GM23338 (cell line): ENCODE measurements around the gene AP4M1. TPM values are rescaled to one million over a fixed set of nuclear protein-coding genes. Genes with fewer than 3 reads are reported as not detected.

Experiments used
- ATAC-seq: fragments of 200-7000 bp; cut with Tn5 transposase; 3 replicates; pipeline ENCODE4 v1.9.1; 2020
- DNase-seq: peaks from one replicate; pipeline ENCODE4 v3.0.0-alpha.2; 2015; ENCODE audit warnings: low spot score
- H2AFZ ChIP-seq: fragments of 200-600 bp; sonication (generic); 2 replicates; pipeline ENCODE4 v1.8.0; 2016; ENCODE audit warnings: antibody characterized with exemption, mild to moderate bottlenecking, moderate library complexity
- H3F3A ChIP-seq: fragments of 200-600 bp; sonication (generic); replicated peaks from 2 replicates; pipeline ENCODE4 v1.8.0; 2017; ENCODE audit warnings: antibody characterized with exemption, mixed run types, low read depth
- H3K27ac ChIP-seq: fragments of 200-600 bp; sonication (generic); 2 replicates; pipeline ENCODE4 v1.6.1; 2016; ENCODE audit warnings: low read depth
- H3K27me3 ChIP-seq: fragments of 200-600 bp; sonication (generic); 2 replicates; pipeline ENCODE4 v1.8.0; 2016; ENCODE audit warnings: mild to moderate bottlenecking, mixed run types, moderate library complexity; ENCODE audit not compliant: insufficient read depth
- H3K36me3 ChIP-seq: fragments of 200-600 bp; sonication (generic); 2 replicates; pipeline ENCODE4 v1.8.0; 2016; ENCODE audit warnings: mild to moderate bottlenecking; ENCODE audit not compliant: insufficient read depth
- H3K4me1 ChIP-seq: fragments of 200-600 bp; sonication (generic); 2 replicates; pipeline ENCODE4 v1.8.0; 2016; ENCODE audit warnings: mild to moderate bottlenecking, moderate library complexity; ENCODE audit not compliant: insufficient read depth
- H3K4me2 ChIP-seq: fragments of 200-600 bp; sonication (generic); 2 replicates; pipeline ENCODE4 v1.7.1; 2017; ENCODE audit warnings: mixed run types
- H3K4me3 ChIP-seq: fragments of 200-600 bp; sonication (generic); 2 replicates; pipeline ENCODE4 v1.6.1; 2016; ENCODE audit warnings: mixed run types
- H3K79me2 ChIP-seq: fragments of 200-600 bp; sonication (generic); replicated peaks from 2 replicates; pipeline ENCODE4 v1.8.0; 2017; ENCODE audit warnings: mild to moderate bottlenecking; ENCODE audit not compliant: insufficient read depth
- H3K9me2 ChIP-seq: fragments of 200-600 bp; sonication (generic); 2 replicates; pipeline ENCODE4 v1.8.0; 2017; ENCODE audit not compliant: insufficient read depth
- H4K20me1 ChIP-seq: fragments of 200-600 bp; sonication (generic); replicated peaks from 2 replicates; pipeline ENCODE4 v1.8.0; 2017; ENCODE audit warnings: mild to moderate bottlenecking; ENCODE audit not compliant: insufficient read depth
- H3K27ac Mint-ChIP-seq: 2 replicates; pipeline ENCODE4 v1.8.0; 2020; ENCODE audit warnings: inconsistent platforms, mild to moderate bottlenecking, moderate library complexity, mixed read lengths
- H3K27me3 Mint-ChIP-seq: 3 replicates; pipeline ENCODE4 v1.8.0; 2022; ENCODE audit warnings: low read depth, mild to moderate bottlenecking, moderate library complexity, mixed read lengths, inconsistent platforms; ENCODE audit not compliant: insufficient read depth, poor library complexity
- H3K36me3 Mint-ChIP-seq: 3 replicates; pipeline ENCODE4 v1.8.0; 2021; ENCODE audit warnings: low read depth, mild to moderate bottlenecking, inconsistent platforms, moderate library complexity, mixed read lengths
- H3K4me1 Mint-ChIP-seq: 3 replicates; pipeline ENCODE4 v1.8.0; 2020; ENCODE audit warnings: mild to moderate bottlenecking, inconsistent platforms, mixed read lengths
- H3K4me3 Mint-ChIP-seq: 3 replicates; pipeline ENCODE4 v1.8.0; 2021; ENCODE audit warnings: moderate library complexity, mild to moderate bottlenecking, inconsistent platforms, mixed read lengths
- H3K9me3 Mint-ChIP-seq: 3 replicates; pipeline ENCODE4 v1.8.0; 2020; ENCODE audit warnings: moderate library complexity, mild to moderate bottlenecking, inconsistent platforms, mixed read lengths
- CREB1 ChIP-seq: fragments of 250-450 bp; sonication (Bioruptor Pico); IDR thresholded peaks from 2 replicates; pipeline ENCODE4 v1.5.0; 2020; ENCODE audit warnings: low read depth, mild to moderate bottlenecking, moderate library complexity
- CTCF ChIP-seq, 2 experiments: fragments of 200-600 bp in 1 of 2; sonication (generic) in 1 of 2; conservative IDR thresholded peaks; 2 replicates each; pipeline versions ENCODE4 v1.5.1 to v1.6.1; 2016 to 2017; ENCODE audit warnings: antibody characterized with exemption in 2 of 2, low read depth in 2 of 2, mild to moderate bottlenecking in 2 of 2, moderate library complexity in 1 of 2
- ETS1 ChIP-seq: IDR thresholded peaks from 2 replicates; pipeline ENCODE4 v1.6.1; 2016; ENCODE audit warnings: antibody characterized with exemption
- EZH2 ChIP-seq: fragments of 200-600 bp; sonication (generic); IDR thresholded peaks from one replicate; pipeline ENCODE4 v1.8.0; 2017; ENCODE audit warnings: antibody characterized with exemption, mild to moderate bottlenecking, low read depth; ENCODE audit not compliant: unreplicated experiment
- EZH2phosphoT487 ChIP-seq: fragments of 200-600 bp; sonication (generic); IDR thresholded peaks from one replicate; pipeline ENCODE4 v1.8.1; 2018; ENCODE audit warnings: antibody characterized with exemption; ENCODE audit not compliant: unreplicated experiment
- JUNB ChIP-seq: IDR thresholded peaks from one replicate; pipeline ENCODE4 v1.6.1; 2016; ENCODE audit warnings: antibody characterized with exemption; ENCODE audit not compliant: unreplicated experiment
- NANOG ChIP-seq: IDR thresholded peaks from 2 replicates; pipeline ENCODE4 v1.6.1; 2016; ENCODE audit warnings: antibody characterized with exemption, borderline replicate concordance
- POLR2AphosphoS5 ChIP-seq: IDR thresholded peaks from 2 replicates; pipeline ENCODE4 v1.6.1; 2016; ENCODE audit warnings: antibody characterized with exemption, low read depth
- REST ChIP-seq: IDR thresholded peaks from one replicate; pipeline ENCODE4 v1.6.1; 2018; ENCODE audit warnings: antibody characterized with exemption; ENCODE audit not compliant: unreplicated experiment
- STAT1 ChIP-seq: IDR thresholded peaks from one replicate; pipeline ENCODE4 v1.6.1; 2016; ENCODE audit warnings: antibody characterized with exemption; ENCODE audit not compliant: unreplicated experiment
- ZNF114 ChIP-seq: fragments of 250-450 bp; sonication (Bioruptor Pico); IDR thresholded peaks from 2 replicates; pipeline ENCODE4 v1.5.0; 2020; ENCODE audit warnings: mild to moderate bottlenecking, moderate library complexity
- ZNF331 ChIP-seq: fragments of 250-450 bp; sonication (Bioruptor Pico); IDR thresholded peaks from 2 replicates; pipeline ENCODE4 v1.5.0; 2020; ENCODE audit warnings: low read depth, mild to moderate bottlenecking, moderate library complexity
- ZNF462 ChIP-seq: fragments of 250-450 bp; sonication (Bioruptor Pico); IDR thresholded peaks from 2 replicates; pipeline ENCODE4 v1.5.0; 2020; ENCODE audit warnings: mild to moderate bottlenecking, moderate library complexity
- polyA plus RNA-seq: library from polyadenylated mRNA; unstranded; fragments of >200 nt; fragmentation: Nextera tagmentation; extraction: Ambion mirVana; gene quantifications from 2 replicates; pipeline ENCODE4 v1.2.1, GENCODE V29; 2016
- total RNA-seq: library from RNA; depleted of rRNA; stranded (reverse); fragments of >200 nt; shearing (Covaris generic); gene quantifications from 2 replicates; pipeline ENCODE4 v1.2.3, GENCODE V29; 2014

Gene AP4M1
- total and polyA plus RNA-seq, 2 experiments from 2014 or later = 9.5 to 13.3 TPM

GRCh38 chr7:100087055-100087750, 14.2 kb upstream of the AP4M1 start:
- Histone ChIP-seq H4K20me1 (peaks cover 11% of the 10 kb centered on the region; the same call in 1 of the 2 replicates), H2AFZ (peak overlapping the region; percentile 6; the same call in 1 of the 2 replicates), H3K4me1 (peaks cover 14% of the 10 kb centered on the region), H3K79me2 (peaks cover 8% of the 10 kb centered on the region), H3K9me2 (no peaks in the 10 kb centered on the region), H3K27ac (no peak overlapping the region), H3K36me3 (peaks cover 3% of the 10 kb centered on the region), H3K27me3 (no peaks in the 10 kb centered on the region), H3F3A (peaks cover 38% of the 10 kb centered on the region), H3K4me3 (no peak overlapping the region), H3K4me2 (no peak overlapping the region)
- no peak for DNase-seq
- Mint-ChIP-seq H3K9me3 (no peaks in the 10 kb centered on the region), H3K27me3 (peaks cover 22% of the 10 kb centered on the region), H3K4me1 (peaks cover 26% of the 10 kb centered on the region), H3K36me3 (peaks cover 21% of the 10 kb centered on the region), H3K27ac (no peak overlapping the region), H3K4me3 (peak overlapping the region; percentile 13; the same call in 1 of the 3 replicates)
- TF ChIP-seq EZH2 (no peak), JUNB (no peak), REST (no peak), ZNF462 (no peak), POLR2AphosphoS5 (no peak), EZH2phosphoT487 (no peak), STAT1 (no peak), NANOG (no peak), CREB1 (CRISPR knock-in tag) (no peak), ZNF331 (no peak), ETS1 (no peak), ZNF114 (CRISPR knock-in tag) (no peak), CTCF (conservative IDR thresholded peaks at IDR 0.05; ENCODE audit: low read depth in 2 of 2) (no peak)
- ATAC-seq = no peak
